Measurements from ENCODE around the gene MBOAT7.
"Not testable (repeated sequence)": the region's sequence is repeated elsewhere in the genome, so short reads cannot be mapped to it uniquely, and the experiment has no call there.

Gene MBOAT7

GRCh38 chr19:54209058-54209810, 19.9 kb upstream of the MBOAT7 start:
- no peak for DNase-seq (ENCODE audit: low read depth)

- no peak for DNase-seq (ENCODE audit: low read depth)
These were observed 19.3 kb upstream of the MBOAT7 start for GRCh38 chr19:54208784-54209057.

GRCh38 chr19:54207983-54208783, 18.8 kb upstream of the MBOAT7 start:
- no peak for DNase-seq (ENCODE audit: low read depth)

- DNase-seq (ENCODE audit: low read depth), result no peak
These were observed 18.2 kb upstream of the MBOAT7 start for GRCh38 chr19:54207676-54207982.

- DNase-seq (ENCODE audit: low read depth), result not testable (repeated sequence)
These were observed 17.8 kb upstream of the MBOAT7 start for GRCh38 chr19:54207193-54207592.

- DNase-seq (ENCODE audit: low read depth), result no peak
These were observed 17.4 kb upstream of the MBOAT7 start for GRCh38 chr19:54206831-54207177.

- DNase-seq (ENCODE audit: low read depth), result no peak
These were observed 16.9 kb upstream of the MBOAT7 start for GRCh38 chr19:54206030-54206830.

GRCh38 chr19:54204767-54205468, 15.5 kb upstream of the MBOAT7 start:
- no peak for DNase-seq (ENCODE audit: low read depth)

- no peak for DNase-seq (ENCODE audit: low read depth)
These were observed 13.8 kb upstream of the MBOAT7 start for GRCh38 chr19:54203151-54203611.

- DNase-seq (ENCODE audit: low read depth), result no peak
These were observed 12.6 kb upstream of the MBOAT7 start for GRCh38 chr19:54201980-54202379.

- DNase-seq (ENCODE audit: low read depth), result no peak
These were observed 11.9 kb upstream of the MBOAT7 start for GRCh38 chr19:54201172-54201701.

GRCh38 chr19:54199401-54199800, 10.0 kb upstream of the MBOAT7 start:
- DNase-seq (ENCODE audit: low read depth), result no peak

- no peak for DNase-seq (ENCODE audit: low read depth)
These were observed 7.7 kb upstream of the MBOAT7 start for GRCh38 chr19:54197121-54197520.

- DNase-seq (ENCODE audit: low read depth), result no peak
These were observed 7.2 kb upstream of the MBOAT7 start for GRCh38 chr19:54196536-54196935.

GRCh38 chr19:54194463-54194862, 5.1 kb upstream of the MBOAT7 start:
- DNase-seq (ENCODE audit: low read depth), result not testable (repeated sequence)

- DNase-seq (ENCODE audit: low read depth), result no peak
These were observed 3.6 kb upstream of the MBOAT7 start for GRCh38 chr19:54193011-54193410.

GRCh38 chr19:54191811-54192453, 2.6 kb upstream of the MBOAT7 start:
- DNase-seq (ENCODE audit: low read depth), result no peak

- peak; percentile 85 for DNase-seq (ENCODE audit: low read depth)
These were observed 1.8 kb upstream of the MBOAT7 start, which contains the start of gene TSEN34 for GRCh38 chr19:54191011-54191810. Gene TSEN34 (plus strand): TSS chr19:54191308. CDS start chr19:54191365, 57 bp downstream.

GRCh38 chr19:54190503-54191010, 1.2 kb upstream of the MBOAT7 start:
- peak; percentile 100 for DNase-seq (ENCODE audit: low read depth)

- DNase-seq (ENCODE audit: low read depth), result peak; percentile 99
These were observed 539 bp upstream of the MBOAT7 start for GRCh38 chr19:54189735-54190502.
